CD4-positive, alpha-beta T cell treated with Interleukin-10 for 1 hour (primary cell): ENCODE results near the gene CRISP2.

ENCODE experiments used
- DNase-seq: peaks from one replicate; pipeline ENCODE4 v3.0.0-alpha.2; 2020

CRISP2 gene

GRCh38 chr6:49653942-49654341 is 59.4 kb downstream of the CRISP2 start:
- DNase-seq = no peak

GRCh38 chr6:49653438-49653837 is 59.9 kb downstream of the CRISP2 start:
- DNase-seq = no peak

GRCh38 chr6:49651239-49651638 is 62.1 kb downstream of the CRISP2 start:
- DNase-seq = no peak

DNA sequence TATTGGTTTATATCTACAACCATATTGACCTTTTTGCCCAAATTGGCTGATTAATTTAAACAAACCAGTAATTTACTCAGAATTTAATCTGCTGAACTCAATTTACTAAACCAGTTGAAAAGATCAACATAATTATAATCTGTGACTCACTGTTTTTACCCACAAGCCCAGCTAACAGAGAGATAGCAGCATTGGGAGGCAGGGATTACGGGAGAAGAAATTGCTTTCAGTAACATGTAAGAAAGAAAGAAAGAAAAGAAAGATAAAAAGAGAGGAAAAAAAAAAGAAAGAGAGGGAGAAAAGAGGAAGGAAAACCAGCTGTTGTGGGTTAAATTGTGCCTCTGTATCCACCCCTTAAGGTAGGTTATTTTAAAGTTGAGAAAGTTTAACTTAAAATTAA is 63.4 kb downstream of the CRISP2 start:
- DNase-seq = no peak

GRCh38 chr6:49648036-49648435 is 65.3 kb downstream of the CRISP2 start:
- no peak for DNase-seq

GRCh38 chr6:49647476-49647875 is 65.9 kb downstream of the CRISP2 start:
- no peak for DNase-seq

- DNase-seq = no peak
Measured at GRCh38 chr6:49646942-49647341, 66.4 kb downstream of the CRISP2 start.

GRCh38 chr6:49646130-49646824 is 67.1 kb downstream of the CRISP2 start:
- DNase-seq = no peak

DNA sequence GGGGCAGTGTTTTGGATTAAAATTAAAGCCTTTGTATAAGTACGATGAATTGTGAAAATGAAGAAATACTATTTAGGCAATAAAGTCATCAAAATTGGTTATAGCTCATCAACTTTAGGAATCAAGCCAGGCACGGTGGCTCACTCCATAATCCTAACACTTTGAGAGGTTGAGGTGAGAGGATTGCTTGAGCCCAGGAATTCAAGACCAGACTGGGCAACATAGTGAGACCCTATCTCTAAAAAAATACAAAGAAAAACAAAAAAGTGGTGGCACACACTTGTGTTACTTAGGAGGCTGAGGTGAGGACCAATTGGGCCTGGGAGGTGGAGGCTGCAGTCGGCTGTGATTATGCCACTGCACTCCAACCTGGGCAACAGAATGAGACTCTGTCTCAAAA is 68.2 kb downstream of the CRISP2 start:
- DNase-seq = no peak
